ENCODE results near the gene DOCK10.

DNA sequence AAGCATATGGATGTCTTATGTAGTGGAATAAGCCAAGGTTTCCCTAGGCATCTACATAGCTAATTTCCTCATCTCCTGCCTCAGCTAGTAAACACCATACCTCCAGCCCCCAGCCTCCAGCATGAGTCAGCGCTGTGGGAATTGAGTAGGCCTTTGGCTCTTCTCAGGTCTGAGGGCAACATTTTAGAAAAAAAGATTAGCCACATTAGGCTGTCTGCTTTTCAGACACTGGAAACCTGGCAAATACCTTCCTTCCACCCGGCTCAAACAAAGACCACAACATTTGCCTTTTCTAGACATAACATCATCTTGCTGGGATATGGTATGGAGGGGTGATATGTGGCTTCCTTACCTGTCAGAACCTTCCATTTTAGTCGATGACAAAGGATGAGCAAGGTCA, 320.0 kb downstream of the DOCK10 start:
- TF ChIP-seq ZNF8 (CRISPR knock-in tag; IDR thresholded peaks at IDR 0.05) (no peak), RARB (CRISPR knock-in tag; IDR thresholded peaks at IDR 0.05) (no peak), ZFP30 (CRISPR knock-in tag; IDR thresholded peaks at IDR 0.05) (no peak), ZFP3 (CRISPR knock-in tag; IDR thresholded peaks at IDR 0.05) (no peak), TCF4 (CRISPR knock-in tag; IDR thresholded peaks at IDR 0.05; ENCODE audit: borderline replicate concordance) (no peak)
